HG02973 (cell line): ENCODE results near the gene KCTD19.

Experiments used
- ATAC-seq: cut with Tn5 transposase; IDR thresholded peaks from one replicate; pipeline ENCODE4 v1.9.1; 2021; ENCODE audit warnings: moderate library complexity; ENCODE audit not compliant: unreplicated experiment

KCTD19 gene

DNA sequence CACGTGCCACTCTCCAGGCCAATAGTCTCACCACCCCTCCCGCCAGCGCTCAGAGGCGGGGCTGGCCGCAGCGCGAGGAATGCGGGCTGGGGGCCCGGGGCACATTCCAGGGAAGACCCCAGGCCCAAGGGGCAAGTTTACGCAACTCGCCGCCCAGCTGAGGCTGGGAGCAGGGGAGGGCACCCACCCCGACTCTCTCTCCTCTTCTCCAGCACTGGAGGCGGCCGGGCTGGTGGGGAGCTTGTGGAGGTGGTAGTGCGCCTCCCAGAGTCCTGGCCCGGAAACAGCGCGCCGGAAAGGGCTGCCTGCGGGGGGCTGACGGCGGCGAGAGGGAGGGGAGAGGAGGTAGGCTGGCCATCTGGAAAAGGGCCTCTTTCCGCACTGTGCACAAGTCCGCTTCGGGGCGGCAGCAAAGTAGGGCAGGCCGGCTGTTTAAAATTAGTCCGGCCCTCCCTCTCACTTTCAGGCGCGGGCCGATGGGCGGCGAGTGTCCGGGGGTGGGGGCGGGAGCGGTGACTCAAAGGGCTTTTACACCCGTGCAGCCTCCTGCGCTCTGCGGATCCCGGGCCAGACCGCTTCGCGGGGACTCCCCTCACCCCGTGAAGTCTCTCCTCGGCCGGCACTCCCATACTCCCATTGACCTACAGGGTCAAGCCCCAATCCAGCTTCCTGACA is 80.3 kb downstream of the KCTD19 start:
- ATAC-seq, result no peak

GRCh38 chr16:67245674-67246080 is 80.9 kb downstream of the KCTD19 start:
- no peak for ATAC-seq

DNA sequence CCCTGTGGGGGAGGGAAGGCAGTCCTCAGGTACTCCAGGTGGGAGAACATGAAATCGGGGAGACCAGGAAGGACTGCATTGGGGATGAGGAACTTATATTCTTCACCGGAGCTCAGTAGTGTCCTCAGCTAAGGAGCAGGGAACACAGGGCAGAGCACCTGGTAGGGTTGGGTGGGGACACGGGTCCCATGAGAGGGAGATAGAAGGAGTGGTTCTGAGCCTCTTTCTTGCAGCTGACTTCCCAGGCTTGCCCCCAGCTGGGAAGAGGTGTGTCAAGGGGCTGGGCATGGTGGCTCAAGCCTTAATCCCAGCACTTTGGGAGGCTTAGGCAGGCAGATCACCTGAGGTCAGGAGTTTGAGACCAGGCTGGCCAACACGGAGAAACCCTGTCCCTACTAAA is 81.4 kb downstream of the KCTD19 start:
- ATAC-seq, result no peak

GRCh38 chr16:67244387-67245185 is 82.0 kb downstream of the KCTD19 start:
- ATAC-seq, result peak; percentile 43

DNA sequence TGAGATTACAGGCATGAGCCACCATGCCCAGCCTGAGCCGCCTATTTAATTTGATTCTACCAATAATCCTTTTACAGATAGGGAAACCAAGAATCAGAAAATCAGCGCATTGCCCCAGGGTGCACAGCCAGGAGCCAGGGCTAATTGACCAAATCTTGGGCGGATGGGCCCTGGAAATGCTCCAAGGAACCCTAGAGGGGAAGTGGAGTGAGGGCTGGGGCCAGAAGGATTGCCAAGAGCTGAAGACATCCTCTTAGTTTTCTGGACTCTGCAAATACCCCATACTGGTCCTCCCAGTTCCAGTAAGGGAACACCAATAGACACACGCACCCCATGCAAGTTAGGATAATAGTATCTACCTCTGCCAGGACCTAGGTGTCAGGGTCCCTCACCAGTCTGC is 83.1 kb downstream of the KCTD19 start:
- ATAC-seq, result no peak

DNA sequence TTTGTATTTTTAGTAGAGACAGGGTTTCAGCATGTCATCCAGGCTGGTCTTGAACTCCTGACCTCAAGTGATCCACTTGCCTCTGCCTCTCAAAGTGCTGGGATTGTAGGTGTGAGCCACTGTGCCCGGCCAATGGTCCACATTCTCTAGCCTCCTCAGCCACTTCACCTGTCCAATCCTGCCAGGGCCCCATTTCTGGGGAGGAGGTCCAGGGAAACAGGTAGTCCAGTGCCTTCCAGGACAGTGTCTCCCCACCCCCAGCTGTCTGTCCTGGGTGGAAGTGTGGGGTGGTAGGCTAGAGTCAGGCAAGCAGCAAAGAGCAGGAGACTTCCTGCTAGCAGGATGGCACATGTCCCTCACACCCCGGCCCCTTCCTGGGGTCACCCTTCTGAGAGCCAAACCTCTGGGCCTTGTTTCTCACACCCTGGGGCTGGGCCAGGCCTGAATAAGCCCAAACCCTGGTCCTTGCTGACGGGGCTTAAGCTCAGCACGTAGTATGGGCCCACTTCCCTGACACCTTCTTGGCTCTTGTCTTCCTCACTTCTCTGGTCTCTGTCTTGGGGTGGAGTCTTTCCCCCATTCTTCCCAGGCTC is 84.3 kb downstream of the KCTD19 start:
- ATAC-seq, result no peak

GRCh38 chr16:67241008-67241900 is 85.3 kb downstream of the KCTD19 start:
- ATAC-seq, result no peak

- no peak for ATAC-seq
These were observed 86.0 kb downstream of the KCTD19 start for GRCh38 chr16:67240506-67240905.
